ENCODE data around the gene BIRC6. TPM values are rescaled to one million over a fixed set of nuclear protein-coding genes. Genes with fewer than 3 reads are reported as not detected.
"Not testable (repeated sequence)": the region's sequence is repeated elsewhere in the genome, so short reads cannot be mapped to it uniquely, and the experiment has no call there.

BIRC6 gene
- total RNA-seq, 5 donors from 2014 or later (not counting 1 experiment from before 2014, with no cell fraction given): 106 to 179 (median 121) TPM

DNA sequence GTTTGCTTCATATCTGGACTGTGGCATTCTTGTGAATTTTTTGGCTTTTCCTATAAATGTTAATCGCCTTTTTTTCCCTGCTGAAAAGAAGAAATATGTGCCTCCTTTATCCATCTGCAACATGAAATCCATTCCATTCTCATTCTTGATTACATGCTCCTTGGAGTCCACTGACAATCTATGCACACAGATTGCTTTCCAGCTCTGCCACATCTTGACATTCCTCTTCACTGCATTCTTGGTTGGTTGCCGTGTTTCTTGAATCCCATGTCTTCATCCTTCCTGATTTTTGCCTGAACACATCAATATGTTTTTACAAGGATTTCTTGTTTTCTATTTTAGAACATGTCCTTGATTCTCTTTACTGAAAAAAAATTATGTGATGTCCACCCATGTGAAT, 26.7 kb upstream of the BIRC6 start:
- H3K27ac Mint-ChIP-seq: no peak overlapping the region
- H3K36me3 Mint-ChIP-seq: peaks cover 16% of the 10 kb centered on the region
- WGBS (ENCODE audit: insufficient coverage): 88% methylated on average over 1 of the region's 2 CpGs
- no peaks in the 10 kb centered on the region for H3K27me3 Mint-ChIP-seq
- H3K4me3 ChIP-seq (ENCODE audit: control insufficient read depth in 1 of 2, extremely low read depth in 1 of 2, low read length in 1 of 2): no peak overlapping the region
- no peaks in the 10 kb centered on the region for H3K4me1 Mint-ChIP-seq
- no peaks in the 10 kb centered on the region for H3K27me3 ChIP-seq (replicated peaks in 1 of 2; ENCODE audit: control insufficient read depth in 2 of 2, extremely low read depth in 1 of 2, insufficient read depth in 2 of 2, low read length in 1 of 2)
- H3K4me1 ChIP-seq (ENCODE audit: control insufficient read depth in 1 of 2, extremely low read depth in 1 of 2, insufficient read depth in 2 of 2, low read length in 2 of 2): no peaks in the 10 kb centered on the region
- DNase-seq (no peak), ATAC-seq (replicated peaks in 1 of 4) (no peak)
- H3K36me3 ChIP-seq (ENCODE audit: control insufficient read depth in 2 of 2, extremely low read depth in 1 of 2, insufficient read depth in 1 of 2, low read length in 1 of 2): no peaks in the 10 kb centered on the region
- no peak overlapping the region for H3K4me3 Mint-ChIP-seq
- H3K9me3 Mint-ChIP-seq: no peaks in the 10 kb centered on the region
- POLR2A ChIA-PET: no interaction called here
- H3K27ac ChIP-seq (ENCODE audit: low read length): no peak overlapping the region
- CTCF ChIA-PET: no interaction called here
- H3K9me3 ChIP-seq: no peaks in the 10 kb centered on the region

DNA sequence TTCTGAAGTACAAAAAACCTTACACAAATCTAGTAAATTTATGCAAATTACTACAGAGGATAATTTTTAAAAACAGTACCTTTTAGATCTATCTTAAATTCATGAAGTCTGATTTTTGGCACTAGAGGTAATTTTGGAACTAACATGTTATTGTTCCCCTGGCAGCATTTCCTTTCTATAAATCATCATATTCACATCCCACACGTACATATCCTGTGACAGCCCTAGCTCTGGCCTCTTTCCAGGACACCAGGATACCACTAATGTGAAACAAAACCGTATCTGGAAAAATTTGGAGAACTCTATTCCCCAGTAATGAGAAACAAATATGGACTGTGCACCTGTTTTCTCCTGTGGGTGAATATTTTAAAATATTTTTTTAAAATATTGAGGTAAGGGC, 14.0 kb upstream of the BIRC6 start:
- Mint-ChIP-seq H3K27ac (no peak overlapping the region), H3K27me3 (no peaks in the 10 kb centered on the region), H3K9me3 (no peaks in the 10 kb centered on the region), H3K36me3 (peaks cover 10% of the 10 kb centered on the region), H3K4me1 (no peaks in the 10 kb centered on the region), H3K4me3 (no peak overlapping the region)
- WGBS (ENCODE audit: insufficient coverage): no CpG with 5 or more reads among the region's 2 CpGs
- POLR2A ChIA-PET: no interaction called here
- Histone ChIP-seq H3K36me3 (ENCODE audit: control insufficient read depth in 2 of 2, extremely low read depth in 1 of 2, insufficient read depth in 1 of 2, low read length in 1 of 2) (no peaks in the 10 kb centered on the region), H3K4me3 (ENCODE audit: control insufficient read depth in 1 of 2, extremely low read depth in 1 of 2, low read length in 1 of 2) (no peak overlapping the region), H3K4me1 (ENCODE audit: control insufficient read depth in 1 of 2, extremely low read depth in 1 of 2, insufficient read depth in 2 of 2, low read length in 2 of 2) (no peaks in the 10 kb centered on the region), H3K9me3 (no peaks in the 10 kb centered on the region), H3K27ac (ENCODE audit: low read length) (no peak overlapping the region), H3K27me3 (replicated peaks in 1 of 2; ENCODE audit: control insufficient read depth in 2 of 2, extremely low read depth in 1 of 2, insufficient read depth in 2 of 2, low read length in 1 of 2) (no peaks in the 10 kb centered on the region)
- no peak for DNase-seq
- CTCF ChIA-PET: no interaction called here
- ATAC-seq (replicated peaks in 1 of 4): no peak

DNA sequence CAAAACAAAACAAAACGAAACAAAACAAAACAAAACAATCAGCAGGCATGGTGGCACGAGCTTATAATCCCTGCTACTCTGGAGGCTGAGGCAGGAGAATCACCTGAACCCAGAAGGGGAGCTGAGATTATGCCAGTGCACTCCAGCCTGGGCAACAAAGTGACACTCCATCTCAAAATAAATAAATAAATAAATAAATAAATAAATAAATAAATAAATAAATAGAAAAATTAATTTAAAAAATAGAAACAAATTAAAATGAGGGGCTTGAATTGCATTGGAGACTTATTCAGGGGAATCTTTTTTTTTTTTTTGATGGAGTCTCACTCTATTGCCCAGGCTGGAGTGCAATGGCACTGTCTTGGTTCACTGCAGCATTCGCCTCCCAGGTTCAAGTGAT, 6.0 kb upstream of the BIRC6 start:
- H3K4me1 Mint-ChIP-seq; DNase-seq; H3K4me3 Mint-ChIP-seq; ATAC-seq (replicated peaks in 1 of 4); H3K4me3 ChIP-seq (ENCODE audit: control insufficient read depth in 1 of 2, extremely low read depth in 1 of 2, low read length in 1 of 2); H3K36me3 ChIP-seq (ENCODE audit: control insufficient read depth in 2 of 2, extremely low read depth in 1 of 2, insufficient read depth in 1 of 2, low read length in 1 of 2); H3K9me3 ChIP-seq; H3K27me3 Mint-ChIP-seq; H3K27ac Mint-ChIP-seq; H3K36me3 Mint-ChIP-seq; H3K9me3 Mint-ChIP-seq; H3K27me3 ChIP-seq (replicated peaks in 1 of 2; ENCODE audit: control insufficient read depth in 2 of 2, extremely low read depth in 1 of 2, insufficient read depth in 2 of 2, low read length in 1 of 2); CTCF ChIA-PET; H3K4me1 ChIP-seq (ENCODE audit: control insufficient read depth in 1 of 2, extremely low read depth in 1 of 2, insufficient read depth in 2 of 2, low read length in 2 of 2); H3K27ac ChIP-seq (ENCODE audit: low read length): not testable (repeated sequence)
- POLR2A ChIA-PET: interaction anchor here in 1 of 2 donors (0.8 kb wide), 1 partner anchor 56 kb away, joined by 15 read pairs; no protein-coding TSS in a partner anchor
- 79% methylated on average over 3 of the region's 3 CpGs for WGBS (ENCODE audit: insufficient coverage)

DNA sequence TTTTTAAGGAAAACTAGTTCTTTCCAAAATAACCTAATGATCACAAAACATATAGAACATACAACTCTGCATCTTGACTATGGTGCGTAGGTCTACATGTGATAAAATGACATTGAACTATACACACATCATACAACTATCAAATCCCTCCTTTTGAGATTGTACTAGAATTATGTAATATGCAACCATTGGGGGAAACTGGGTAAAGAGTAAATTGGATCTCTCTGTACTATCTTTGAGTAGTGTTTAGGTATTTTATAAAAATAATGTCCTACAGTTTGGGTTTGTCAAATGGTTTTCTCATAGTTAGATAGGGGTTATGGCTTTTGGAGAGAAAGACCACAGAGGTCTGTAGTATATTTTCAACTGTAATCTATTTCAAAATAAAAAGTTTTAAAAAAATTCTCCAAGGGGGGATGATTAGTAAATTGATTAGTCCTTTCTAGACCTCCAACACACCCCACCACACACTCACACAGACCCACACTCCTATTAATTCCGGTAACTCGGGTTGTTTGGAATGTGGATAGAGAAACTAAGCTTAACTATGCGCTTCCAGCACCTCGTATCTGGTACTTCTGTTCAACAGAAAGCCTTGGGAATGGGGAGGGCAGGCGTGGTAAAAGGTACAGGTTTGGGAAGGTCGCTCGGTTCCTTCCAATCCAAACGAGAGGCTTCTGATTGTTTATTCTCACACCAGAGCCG, 695 bp upstream of the BIRC6 start:
- peak overlapping the region; percentile 88 to 91 for H3K27ac Mint-ChIP-seq
- H3K4me3 Mint-ChIP-seq: peak overlapping the region; percentile 82 to 91 (median 88)
- no peaks in the 10 kb centered on the region for H3K27me3 Mint-ChIP-seq
- DNase-seq: peak in 2 of 35 experiments; percentile 1 to 13
- Histone ChIP-seq H3K4me1 (ENCODE audit: control insufficient read depth in 1 of 2, extremely low read depth in 1 of 2, insufficient read depth in 2 of 2, low read length in 2 of 2) (peaks cover 12 to 19% of the 10 kb centered on the region in 2 experiments), H3K9me3 (no peaks in the 10 kb centered on the region), H3K27me3 (replicated peaks in 1 of 2; ENCODE audit: control insufficient read depth in 2 of 2, extremely low read depth in 1 of 2, insufficient read depth in 2 of 2, low read length in 1 of 2) (no peaks in the 10 kb centered on the region), H3K27ac (ENCODE audit: low read length) (peak overlapping the region; percentile 89), H3K36me3 (ENCODE audit: control insufficient read depth in 2 of 2, extremely low read depth in 1 of 2, insufficient read depth in 1 of 2, low read length in 1 of 2) (peaks cover 0 to 2% of the 10 kb centered on the region in 2 donors), H3K4me3 (ENCODE audit: control insufficient read depth in 1 of 2, extremely low read depth in 1 of 2, low read length in 1 of 2) (peak overlapping the region; percentile 88 to 91)
- 6% methylated on average over 2 of the region's 10 CpGs for WGBS (ENCODE audit: insufficient coverage)
- H3K4me1 Mint-ChIP-seq: peaks cover 29 to 32% (median 31%) of the 10 kb centered on the region in 3 donors
- peak in 3 of 4 experiments; percentile 3 to 7 (median 4) for ATAC-seq (replicated peaks in 1 of 4)
- ChIA-PET POLR2A (no interaction called here), CTCF (no interaction called here)
- H3K36me3 Mint-ChIP-seq: peaks cover 10% of the 10 kb centered on the region
- H3K9me3 Mint-ChIP-seq: no peaks in the 10 kb centered on the region

- no peaks in the 10 kb centered on the region for H3K27me3 Mint-ChIP-seq
- ChIA-PET CTCF (no interaction called here), POLR2A (interaction anchor here in 1 of 2 donors (0.7 kb wide), 1 partner anchor 318 kb away, joined by 3 read pairs; the partner anchor contains the start of gene DPY30)
- peaks cover 0 to 2% (median 0%) of the 10 kb centered on the region in 3 donors for H3K9me3 Mint-ChIP-seq
- peak; percentile 28 to 43 (median 32) for ATAC-seq (replicated peaks in 1 of 4)
- peak overlapping the region; percentile 89 for H3K27ac ChIP-seq (ENCODE audit: low read length)
- H3K36me3 Mint-ChIP-seq: peaks cover 16% of the 10 kb centered on the region
- peak in 20 of 35 experiments; percentile 1 to 35 (median 11) for DNase-seq
- peak overlapping the region; percentile 88 to 91 for H3K4me3 ChIP-seq (ENCODE audit: control insufficient read depth in 1 of 2, extremely low read depth in 1 of 2, low read length in 1 of 2)
- peaks cover 12 to 19% of the 10 kb centered on the region in 2 experiments for H3K4me1 ChIP-seq (ENCODE audit: control insufficient read depth in 1 of 2, extremely low read depth in 1 of 2, insufficient read depth in 2 of 2, low read length in 2 of 2)
- peak overlapping the region; percentile 82 to 91 (median 88) for H3K4me3 Mint-ChIP-seq
- H3K27me3 ChIP-seq (replicated peaks in 1 of 2; ENCODE audit: control insufficient read depth in 2 of 2, extremely low read depth in 1 of 2, insufficient read depth in 2 of 2, low read length in 1 of 2): no peaks in the 10 kb centered on the region
- H3K27ac Mint-ChIP-seq: peak overlapping the region; percentile 80 to 84
- H3K9me3 ChIP-seq: no peaks in the 10 kb centered on the region
- WGBS (ENCODE audit: insufficient coverage): under 1% methylated on average over 53 of the region's 65 CpGs
- H3K36me3 ChIP-seq (ENCODE audit: control insufficient read depth in 2 of 2, extremely low read depth in 1 of 2, insufficient read depth in 1 of 2, low read length in 1 of 2): peaks cover 0 to 5% of the 10 kb centered on the region in 2 donors
- H3K4me1 Mint-ChIP-seq: peaks cover 38 to 44% (median 44%) of the 10 kb centered on the region in 3 donors
These were observed 691 bp downstream of the BIRC6 start for GRCh38 chr2:32357318-32358110.

DNA sequence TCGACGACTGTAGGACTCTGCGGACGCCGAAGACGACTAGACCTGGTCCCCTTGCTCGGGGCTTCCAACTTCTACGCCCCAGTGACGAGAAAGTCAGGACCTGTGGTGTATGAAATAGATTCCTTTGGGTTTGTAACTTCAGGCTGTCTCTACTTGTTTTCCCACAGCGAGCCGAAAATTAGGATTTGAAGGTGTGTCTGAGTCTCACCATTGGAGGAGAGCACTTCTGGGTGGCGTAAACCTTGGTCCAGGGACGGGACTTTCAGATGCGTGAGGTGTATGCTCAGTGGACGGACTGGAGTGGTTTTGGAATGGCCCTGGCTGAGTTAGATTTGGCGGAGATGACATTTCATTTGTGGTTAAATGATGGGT, 1.3 kb downstream of the BIRC6 start:
- peak in 5 of 35 experiments; percentile 1 to 29 (median 5) for DNase-seq
- peaks cover 12 to 22% of the 10 kb centered on the region in 2 experiments for H3K4me1 ChIP-seq (ENCODE audit: control insufficient read depth in 1 of 2, extremely low read depth in 1 of 2, insufficient read depth in 2 of 2, low read length in 2 of 2)
- POLR2A ChIA-PET: no interaction called here
- no peak for ATAC-seq (replicated peaks in 1 of 4)
- H3K4me3 Mint-ChIP-seq: peak overlapping the region; percentile 82 to 91 (median 88)
- H3K36me3 ChIP-seq (ENCODE audit: control insufficient read depth in 2 of 2, extremely low read depth in 1 of 2, insufficient read depth in 1 of 2, low read length in 1 of 2): peaks cover 0 to 5% of the 10 kb centered on the region in 2 donors
- H3K9me3 Mint-ChIP-seq: peaks cover 0 to 2% (median 0%) of the 10 kb centered on the region in 3 donors
- peak overlapping the region; percentile 89 for H3K27ac ChIP-seq (ENCODE audit: low read length)
- peaks cover 16% of the 10 kb centered on the region for H3K36me3 Mint-ChIP-seq
- H3K27me3 ChIP-seq (replicated peaks in 1 of 2; ENCODE audit: control insufficient read depth in 2 of 2, extremely low read depth in 1 of 2, insufficient read depth in 2 of 2, low read length in 1 of 2): no peaks in the 10 kb centered on the region
- no peaks in the 10 kb centered on the region for H3K27me3 Mint-ChIP-seq
- peak overlapping the region; percentile 88 to 91 for H3K4me3 ChIP-seq (ENCODE audit: control insufficient read depth in 1 of 2, extremely low read depth in 1 of 2, low read length in 1 of 2)
- H3K4me1 Mint-ChIP-seq: peaks cover 38 to 48% (median 48%) of the 10 kb centered on the region in 3 donors
- peak overlapping the region; percentile 77 to 84 for H3K27ac Mint-ChIP-seq
- CTCF ChIA-PET: no interaction called here
- H3K9me3 ChIP-seq: no peaks in the 10 kb centered on the region
- WGBS (ENCODE audit: insufficient coverage): 9% methylated on average over 9 of the region's 16 CpGs
